Measurements from ENCODE around the gene FASTKD3. TPM values are rescaled to one million over a fixed set of nuclear protein-coding genes. Genes with fewer than 3 reads are reported as not detected.
"Not testable (repeated sequence)": the region's sequence is repeated elsewhere in the genome, so short reads cannot be mapped to it uniquely, and the experiment has no call there.

FASTKD3 gene
- total and polyA plus RNA-seq, 10 of the 15 experiments (the other 5 are each of a cell fraction or from before 2014, with no cell fraction given), result 12.1 to 59.6 (median 25.3) TPM

- ATAC-seq (no peak), FAIRE-seq (no peak), DNase-seq (ENCODE audit: low read depth, low spot score) (no peak)
- Histone ChIP-seq H3K4me2 (ENCODE audit: control insufficient read depth, insufficient read depth) (no peak overlapping the region), H3K79me2 (ENCODE audit: control insufficient read depth, insufficient read depth, low read length) (no peaks in the 10 kb centered on the region), H4K20me1 (ENCODE audit: control insufficient read depth, insufficient read depth) (no peaks in the 10 kb centered on the region), H3K4me1 (ENCODE audit: control insufficient read depth, insufficient read depth, low read length) (no peaks in the 10 kb centered on the region), H3K4me3 (no peak overlapping the region), H3K27ac (ENCODE audit: control insufficient read depth, insufficient read depth) (no peak overlapping the region), H3K9ac (ENCODE audit: control insufficient read depth, insufficient read depth, low read length) (no peak overlapping the region), H3K9me3 (replicated peaks; ENCODE audit: control insufficient read depth, insufficient read depth, low read length) (no peaks in the 10 kb centered on the region; the same call in 1 of the 3 replicates), H3K36me3 (ENCODE audit: control insufficient read depth in 2 of 2, insufficient read depth in 2 of 2, low read length in 1 of 2) (no peaks in the 10 kb centered on the region), H2AFZ (ENCODE audit: control insufficient read depth, low read depth, low read length) (no peak overlapping the region), H3K27me3 (replicated peaks in 1 of 2; ENCODE audit: control insufficient read depth in 2 of 2, insufficient read depth in 2 of 2, low read length in 1 of 2) (no peaks in the 10 kb centered on the region)
- intact Hi-C loops (cut with micrococcal nuclease; ENCODE audit: unreplicated experiment), result no loop called here
- BruUV-seq (replicated peaks), result no TSS peak
- ChIA-PET RAD21 (ENCODE audit: unreplicated experiment) (no interaction called here), POLR2A (no interaction called here), SMC1A (ENCODE audit: uncharacterized antibody, unreplicated experiment) (no interaction called here), CTCF (interaction anchor here (1.6 kb wide), 1 partner anchor 12 kb away, joined by 5 read pairs; no protein-coding TSS in a partner anchor)
- no peak for TF ChIP-seq E2F8 (IDR thresholded peaks at IDR 0.05; ENCODE audit: low read depth, partially characterized antibody)
- in situ Hi-C loops (cut with MboI), result loop anchor here (25.0 kb wide), 1 partner anchor 1621 kb away; the partner anchor contains the start of gene SEMA5A
- 30% methylated on average over 6 of the region's 6 CpGs for WGBS (ENCODE audit: insufficient coverage, insufficient replicate concordance, low lambda C conversion rate, missing lambda C conversion rate)
Observed at GRCh38 chr5:7916171-7916804, 47.5 kb upstream of the FASTKD3 start.

- ATAC-seq, result peak; percentile 42
- DNase-seq (ENCODE audit: low read depth, low spot score); H3K27me3 ChIP-seq (replicated peaks in 1 of 2; ENCODE audit: control insufficient read depth in 2 of 2, insufficient read depth in 2 of 2, low read length in 1 of 2); H4K20me1 ChIP-seq (ENCODE audit: control insufficient read depth, insufficient read depth); FAIRE-seq; H3K79me2 ChIP-seq (ENCODE audit: control insufficient read depth, insufficient read depth, low read length); H3K36me3 ChIP-seq (ENCODE audit: control insufficient read depth in 2 of 2, insufficient read depth in 2 of 2, low read length in 1 of 2); POLR2A ChIA-PET; H3K9me3 ChIP-seq (replicated peaks; ENCODE audit: control insufficient read depth, insufficient read depth, low read length); H3K9ac ChIP-seq (ENCODE audit: control insufficient read depth, insufficient read depth, low read length); H2AFZ ChIP-seq (ENCODE audit: control insufficient read depth, low read depth, low read length); H3K4me2 ChIP-seq (ENCODE audit: control insufficient read depth, insufficient read depth); H3K4me1 ChIP-seq (ENCODE audit: control insufficient read depth, insufficient read depth, low read length); H3K4me3 ChIP-seq; BruUV-seq (replicated peaks); intact Hi-C loops (cut with micrococcal nuclease; ENCODE audit: unreplicated experiment): not testable (repeated sequence)
- 47% methylated on average over 3 of the region's 3 CpGs for WGBS (ENCODE audit: insufficient coverage, insufficient replicate concordance, low lambda C conversion rate, missing lambda C conversion rate)
- in situ Hi-C loops (cut with MboI), result loop anchor here (25.0 kb wide), 1 partner anchor 1626 kb away; the partner anchor contains the start of gene SEMA5A
- ChIA-PET RAD21 (ENCODE audit: unreplicated experiment) (interaction anchor here (1.0 to 2.9 kb wide), 3 partner anchors 13 to 41 kb away, joined by 3 to 11 read pairs (median 3); no protein-coding TSS in a partner anchor), CTCF (interaction anchor here (0.9 to 1.6 kb wide), 6 partner anchors 10 to 33 kb away, joined by 3 to 9 read pairs (median 4); no protein-coding TSS in a partner anchor), SMC1A (ENCODE audit: uncharacterized antibody, unreplicated experiment) (interaction anchor here (0.8 to 1.9 kb wide), 4 partner anchors 14 to 33 kb away, joined by 3 to 5 read pairs (median 4); no protein-coding TSS in a partner anchor)
- H3K27ac ChIP-seq (ENCODE audit: control insufficient read depth, insufficient read depth), result peak overlapping the region; percentile 75
- TF ChIP-seq GATAD2B (conservative IDR thresholded peaks at IDR 0.05; ENCODE audit: low read depth) (0 out of 2 replicates have a peak, but pooled peaks have one; percentile 24), IKZF2 (IDR thresholded peaks at IDR 0.05) (peak; percentile 89 to 92), MTA2 (IDR thresholded peaks at IDR 0.05; ENCODE audit: low read depth) (0 out of 2 replicates have a peak, but pooled peaks have one; percentile 22), ZNF687 (IDR thresholded peaks at IDR 0.05) (0 out of 2 replicates have a peak, but pooled peaks have one; percentile 2), BHLHE40 (IDR thresholded peaks at IDR 0.05; ENCODE audit: borderline replicate concordance in 1 of 2, low read depth in 2 of 2, low read length in 1 of 2) (0 out of 4 replicates have a peak, but pooled peaks of 1 of the 2 experiments have one; percentile 2), IKZF1 (conservative IDR thresholded peaks at IDR 0.05) (peak; percentile 83)
Observed at GRCh38 chr5:7911429-7911771, 42.6 kb upstream of the FASTKD3 start.
